Right lobe of liver (tissue), 6 donors: Measurements from ENCODE around the gene HOXB5. TPM values are rescaled to one million over a fixed set of nuclear protein-coding genes. Genes with fewer than 3 reads are reported as not detected.
A peak's percentile ranks its signal among the peaks of the same experiment; 100 is the strongest.

Source experiments
- ATAC-seq, 4 donors: fragments of 200-7000 bp; cut with Tn5 transposase; one replicate each; pipeline ENCODE4 v1.9.1; 2020; ENCODE audit warnings: mild to moderate bottlenecking in 4 of 4, moderate library complexity in 4 of 4
- DNase-seq, 3 donors: peaks; one replicate each; pipeline ENCODE4 v3.0.0-alpha.2; 2020
- H3K27ac ChIP-seq, 3 donors: fragments of 200-600 bp; one replicate each; pipeline ENCODE4 v1.8.0; 2022
- H3K27me3 ChIP-seq, 2 donors: fragments of 200-600 bp; one replicate each; pipeline ENCODE4 v1.8.0; 2022
- H3K36me3 ChIP-seq, 4 donors: fragments of 200-600 bp; sonication (generic) in 1 of 4; one replicate each; pipeline versions ENCODE4 v1.5.1 to v1.8.0; 2017 to 2022; ENCODE audit warnings: control low read depth in 1 of 4
- H3K4me1 ChIP-seq, 4 donors: fragments of 200-600 bp; sonication (generic) in 1 of 4; one replicate each; pipeline versions ENCODE4 v1.5.1 to v1.8.0; 2017 to 2022; ENCODE audit warnings: control low read depth in 1 of 4
- H3K4me3 ChIP-seq, 3 donors: fragments of 200-600 bp; one replicate each; pipeline ENCODE4 v1.8.0; 2022
- H3K9me3 ChIP-seq, 4 donors: fragments of 200-600 bp; sonication (generic) in 1 of 4; one replicate each; pipeline versions ENCODE4 v1.5.1 to v1.8.0; 2017 to 2022; ENCODE audit warnings: control low read depth in 1 of 4
- POLR2A ChIP-seq: fragments of 450-650 bp; IDR thresholded peaks from one replicate; pipeline ENCODE4 v1.6.1; 2017; ENCODE audit warnings: antibody characterized with exemption, mild to moderate bottlenecking
- WGBS: methylation state at CpG from one replicate; pipeline ENCODE4 v1.1.6; 2018; ENCODE audit warnings: low coverage, low lambda C conversion rate; ENCODE audit not compliant: insufficient coverage; ENCODE audit errors: missing lambda C conversion rate; 5-methylcytosine and 5-hydroxymethylcytosine counted together
- intact Hi-C, 2 donors: fragments of 100-400 bp; cut with DNase I; formaldehyde crosslinking; loops; one replicate each; pipeline versions ENCODE4 v1.11.2 to v1.14.1; 2022
- total RNA-seq, 6 experiments: library from RNA; depleted of rRNA in 2 of 6; stranded (reverse); fragments of >200 nt in 2 of 6; fragmentation: NEBNext Ultra II Directional in 3 of 6; extraction: Animal tissue kit (Norgen Biotek cat#: 25700) in 3 of 6; gene quantifications; one replicate each; pipeline versions ENCODE4 v1.1.0 to v1.2.4, GENCODE V29; 2016 to 2023
- TF ChIP-seq, protein P1 (sequence below), 4 donors: fragments of 200-600 bp in 3 of 4; fragments of 450-650 bp in 1 of 4; IDR thresholded peaks; one replicate each; pipeline versions ENCODE4 v1.5.1 to v1.8.0; 2016 to 2022; ENCODE audit warnings: antibody characterized with exemption in 4 of 4, mild to moderate bottlenecking in 2 of 4
- donor health status: DM: no; HTN: yes; CAD: no.
- donor health status: DM: no; HTN: no; CAD: no.
- donor health status: DM: no; HTN: no; CAD: no.
- donor health status: DM: no; HTN: yes; CAD: no.
- donor health status: DM: no; HTN: yes; CAD: no.

The HOXB5 gene
- total RNA-seq, 6 experiments from 2014 or later, result 0.11 to 0.29 (median 0.19) TPM; not detected in 1

DNA sequence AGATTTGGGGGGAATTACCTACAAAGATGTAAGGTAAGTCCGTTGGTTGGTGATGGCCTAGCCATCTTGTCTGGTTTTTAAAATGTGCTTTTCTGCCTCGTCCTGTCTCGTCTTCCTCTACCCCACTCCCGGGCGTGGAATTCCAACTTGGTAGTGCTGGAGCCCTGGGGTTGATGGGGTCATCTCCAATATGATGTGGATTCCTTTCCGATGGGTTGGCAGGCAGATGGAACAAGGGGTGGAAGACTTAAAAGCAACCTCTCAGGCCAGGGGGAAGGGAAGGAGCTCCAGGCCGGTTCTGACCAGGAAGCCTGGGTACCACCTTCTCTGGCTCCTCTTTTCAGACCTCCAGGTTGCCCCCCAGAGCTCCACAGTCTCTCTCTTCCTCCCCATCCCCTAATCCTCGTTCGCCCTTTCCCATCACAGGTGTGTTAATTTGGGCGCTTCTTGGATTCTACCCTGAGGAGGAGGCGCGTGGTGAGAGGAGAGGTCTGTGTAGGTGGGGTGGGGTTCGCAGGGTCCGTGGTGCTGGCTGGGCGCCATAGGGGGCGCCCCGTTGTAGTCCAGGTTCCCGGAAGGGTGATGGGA is 43.6 kb downstream of the HOXB5 start:
- Histone ChIP-seq H3K36me3 (no peaks in the 10 kb centered on the region), H3K4me3 (no peak overlapping the region), H3K4me1 (peaks cover 0 to 6% (median 0%) of the 10 kb centered on the region in 4 donors), H3K27me3 (no peaks in the 10 kb centered on the region), H3K9me3 (no peaks in the 10 kb centered on the region), H3K27ac (no peak overlapping the region)
- DNase-seq, result no peak
- TF ChIP-seq, protein P1, sequence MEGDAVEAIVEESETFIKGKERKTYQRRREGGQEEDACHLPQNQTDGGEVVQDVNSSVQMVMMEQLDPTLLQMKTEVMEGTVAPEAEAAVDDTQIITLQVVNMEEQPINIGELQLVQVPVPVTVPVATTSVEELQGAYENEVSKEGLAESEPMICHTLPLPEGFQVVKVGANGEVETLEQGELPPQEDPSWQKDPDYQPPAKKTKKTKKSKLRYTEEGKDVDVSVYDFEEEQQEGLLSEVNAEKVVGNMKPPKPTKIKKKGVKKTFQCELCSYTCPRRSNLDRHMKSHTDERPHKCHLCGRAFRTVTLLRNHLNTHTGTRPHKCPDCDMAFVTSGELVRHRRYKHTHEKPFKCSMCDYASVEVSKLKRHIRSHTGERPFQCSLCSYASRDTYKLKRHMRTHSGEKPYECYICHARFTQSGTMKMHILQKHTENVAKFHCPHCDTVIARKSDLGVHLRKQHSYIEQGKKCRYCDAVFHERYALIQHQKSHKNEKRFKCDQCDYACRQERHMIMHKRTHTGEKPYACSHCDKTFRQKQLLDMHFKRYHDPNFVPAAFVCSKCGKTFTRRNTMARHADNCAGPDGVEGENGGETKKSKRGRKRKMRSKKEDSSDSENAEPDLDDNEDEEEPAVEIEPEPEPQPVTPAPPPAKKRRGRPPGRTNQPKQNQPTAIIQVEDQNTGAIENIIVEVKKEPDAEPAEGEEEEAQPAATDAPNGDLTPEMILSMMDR (IDR thresholded peaks at IDR 0.05), result no peak
- TF ChIP-seq POLR2A, result no peak
- ATAC-seq, result no peak
- WGBS, result 25% methylated on average over 14 of the region's 18 CpGs
- intact Hi-C loops, result no loop called here

DNA sequence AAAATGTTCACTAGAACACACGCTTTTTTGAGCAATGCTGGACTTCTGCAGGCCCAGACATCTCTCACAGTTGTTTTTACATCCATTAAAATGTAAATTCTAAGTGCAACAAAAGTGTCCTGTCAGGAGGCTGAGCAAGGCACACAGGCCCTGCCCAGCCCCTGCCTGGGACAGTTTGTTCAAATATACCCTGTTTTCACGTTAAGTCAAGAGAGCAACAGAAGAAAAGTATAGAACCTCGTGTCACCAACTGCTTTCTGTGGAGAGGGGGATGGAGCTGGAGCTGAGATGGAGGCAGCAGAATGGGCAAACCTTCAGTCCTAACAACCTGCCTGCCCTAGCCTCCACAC is 44.3 kb downstream of the HOXB5 start:
- H3K27ac ChIP-seq, result no peak overlapping the region
- DNase-seq (no peak), ATAC-seq (no peak)
- H3K36me3 ChIP-seq, result no peaks in the 10 kb centered on the region
- peaks cover 0 to 6% (median 0%) of the 10 kb centered on the region in 4 donors for H3K4me1 ChIP-seq
- no peak overlapping the region for H3K4me3 ChIP-seq
- intact Hi-C loops, result no loop called here
- no peak for TF ChIP-seq POLR2A
- TF ChIP-seq, protein P1 (IDR thresholded peaks at IDR 0.05), result no peak
- H3K27me3 ChIP-seq, result no peaks in the 10 kb centered on the region
- 53% methylated on average over 3 of the region's 3 CpGs for WGBS
- H3K9me3 ChIP-seq, result no peaks in the 10 kb centered on the region

- no peak for ATAC-seq
- H3K27me3 ChIP-seq, result no peaks in the 10 kb centered on the region
- no peaks in the 10 kb centered on the region for H3K36me3 ChIP-seq
- 34% methylated on average over 6 of the region's 6 CpGs for WGBS
- H3K9me3 ChIP-seq, result no peaks in the 10 kb centered on the region
- peaks cover 0 to 6% (median 0%) of the 10 kb centered on the region in 4 donors for H3K4me1 ChIP-seq
- no peak overlapping the region for H3K4me3 ChIP-seq
- intact Hi-C loops, result no loop called here
- no peak for DNase-seq
- peak overlapping the region in 2 of 3 donors; percentile 20 to 35 for H3K27ac ChIP-seq
- TF ChIP-seq, protein P1 (IDR thresholded peaks at IDR 0.05), result no peak
- no peak for TF ChIP-seq POLR2A
Observed at GRCh38 chr17:48548523-48549280, 44.9 kb downstream of the HOXB5 start.

- no peak overlapping the region for H3K4me3 ChIP-seq
- TF ChIP-seq, protein P1 (IDR thresholded peaks at IDR 0.05), result no peak
- no peak for TF ChIP-seq POLR2A
- peaks cover 0 to 6% (median 0%) of the 10 kb centered on the region in 4 donors for H3K4me1 ChIP-seq
- 14% methylated on average over 24 of the region's 24 CpGs for WGBS
- peak overlapping the region in 2 of 3 donors; percentile 37 to 64 for H3K27ac ChIP-seq
- no peaks in the 10 kb centered on the region for H3K9me3 ChIP-seq
- intact Hi-C loops, result no loop called here
- no peak for DNase-seq
- no peak for ATAC-seq
- no peaks in the 10 kb centered on the region for H3K27me3 ChIP-seq
- H3K36me3 ChIP-seq, result no peaks in the 10 kb centered on the region
Observed at GRCh38 chr17:48547808-48548522, 45.6 kb downstream of the HOXB5 start.
